HepG2 (cell line): ENCODE data around the gene SCYL1. TPM values are rescaled to one million over a fixed set of nuclear protein-coding genes. Genes with fewer than 3 reads are reported as not detected.
A peak's percentile ranks its signal among the peaks of the same experiment; 100 is the strongest.

Source experiments
- FOXJ3 ChIP-seq: sonication (generic); formaldehyde crosslinking; IDR thresholded peaks from 2 replicates; pipeline ENCODE4 v1.4.0; 2020; ENCODE audit warnings: missing genetic modification reagents, mild to moderate bottlenecking, borderline replicate concordance
- HES4 ChIP-seq: sonication (generic); formaldehyde crosslinking; IDR thresholded peaks from 2 replicates; pipeline ENCODE4 v1.9.0; 2021; ENCODE audit warnings: mild to moderate bottlenecking, missing genetic modification reagents, borderline replicate concordance
- KLF12 ChIP-seq: sonication (generic); formaldehyde crosslinking; IDR thresholded peaks from 2 replicates; pipeline ENCODE4 v1.4.0; 2020; ENCODE audit warnings: missing genetic modification reagents, borderline replicate concordance
- KLF6 ChIP-seq: IDR thresholded peaks from 2 replicates; pipeline ENCODE4 v1.8.0; 2016; ENCODE audit warnings: missing biosample characterization, missing genetic modification reagents
- PHF8 ChIP-seq: sonication (generic); formaldehyde crosslinking; IDR thresholded peaks from 2 replicates; pipeline ENCODE4 v1.5.0; 2020; ENCODE audit warnings: missing genetic modification reagents
- RXRB ChIP-seq: IDR thresholded peaks from 2 replicates; pipeline ENCODE4 v1.6.1; 2016; ENCODE audit warnings: borderline replicate concordance, missing genetic modification reagents, missing compliant biosample characterization
- SP2 ChIP-seq: sonication (generic); formaldehyde crosslinking; IDR thresholded peaks from 2 replicates; pipeline ENCODE4 v1.5.1; 2020; ENCODE audit warnings: mild to moderate bottlenecking, missing genetic modification reagents
- SRSF1 ChIP-seq: fragments of 200-400 bp; formaldehyde crosslinking; optimal IDR thresholded peaks from 2 replicates; pipeline ENCODE3; 2017; ENCODE audit warnings: mild to moderate bottlenecking, low read depth, low read length, moderate library complexity
- TBX2 ChIP-seq: sonication (generic); formaldehyde crosslinking; IDR thresholded peaks from 2 replicates; pipeline ENCODE4 v1.5.0; 2020; ENCODE audit warnings: missing genetic modification reagents, mild to moderate bottlenecking, borderline replicate concordance
- ZNF430 ChIP-seq: sonication (generic); formaldehyde crosslinking; IDR thresholded peaks from 2 replicates; pipeline ENCODE4 v1.9.0; 2021; ENCODE audit warnings: mild to moderate bottlenecking, missing genetic modification reagents
- polyA plus RNA-seq, 8 experiments: library from polyadenylated mRNA; depleted of rRNA in 3 of 8; stranded (reverse) in 7 of 8; unstranded in 1 of 8; fragments of >200 nt; fragmentation: Illumina TruSeq in 4 of 8; extraction: Trizol in 4 of 8; gene quantifications; 2 replicates each; pipeline versions ENCODE4 v1.2.1 to v1.2.3, GENCODE V29; 2011 to 2016; ENCODE audit warnings: low read depth in 4 of 8, missing spikeins in 1 of 8, mixed read lengths in 1 of 8; ENCODE audit not compliant: insufficient read depth in 1 of 8
- total RNA-seq, 5 experiments: library from RNA; depleted of rRNA; stranded (reverse); fragments of >200 nt; fragmentation: Illumina TruSeq; extraction: Trizol; gene quantifications; 2 replicates each; pipeline ENCODE4 v1.2.3, GENCODE V29; 2016; ENCODE audit warnings: low read depth in 1 of 5
- TF ChIP-seq, protein P1 (sequence below): sonication (generic); formaldehyde crosslinking; IDR thresholded peaks from 2 replicates; pipeline ENCODE4 v1.8.0; 2023; ENCODE audit warnings: mild to moderate bottlenecking, missing genetic modification reagents
- TF ChIP-seq, protein P2 (sequence below): sonication (generic); formaldehyde crosslinking; IDR thresholded peaks from 2 replicates; pipeline ENCODE4 v1.8.1; 2023; ENCODE audit warnings: mild to moderate bottlenecking, missing genetic modification reagents
- TF ChIP-seq, protein P3 (sequence below): sonication (generic); IDR thresholded peaks from 2 replicates; pipeline ENCODE4 v1.6.1; 2016; ENCODE audit warnings: low read depth, borderline replicate concordance
- TF ChIP-seq, protein P4 (sequence below): sonication (generic); formaldehyde crosslinking; IDR thresholded peaks from 2 replicates; pipeline ENCODE4 v1.4.0; 2020; ENCODE audit warnings: missing genetic modification reagents
- TF ChIP-seq, protein P5 (sequence below): sonication (generic); formaldehyde crosslinking; IDR thresholded peaks from 2 replicates; pipeline ENCODE4 v1.9.0; 2021; ENCODE audit warnings: missing genetic modification reagents, borderline replicate concordance
- TF ChIP-seq, protein P6 (sequence below): sonication (generic); formaldehyde crosslinking; IDR thresholded peaks from 2 replicates; pipeline ENCODE4 v1.9.0; 2021; ENCODE audit warnings: missing genetic modification reagents, mild to moderate bottlenecking, borderline replicate concordance
- TF ChIP-seq, protein P7 (sequence below): IDR thresholded peaks from 2 replicates; pipeline ENCODE4 v1.6.1; 2016; ENCODE audit warnings: missing genetic modification reagents, missing compliant biosample characterization

The SCYL1 gene
- total and polyA plus RNA-seq, 2 of the 13 experiments (the other 11 are each of a cell fraction or from before 2014, with no cell fraction given), result 65.9 to 103 TPM

DNA sequence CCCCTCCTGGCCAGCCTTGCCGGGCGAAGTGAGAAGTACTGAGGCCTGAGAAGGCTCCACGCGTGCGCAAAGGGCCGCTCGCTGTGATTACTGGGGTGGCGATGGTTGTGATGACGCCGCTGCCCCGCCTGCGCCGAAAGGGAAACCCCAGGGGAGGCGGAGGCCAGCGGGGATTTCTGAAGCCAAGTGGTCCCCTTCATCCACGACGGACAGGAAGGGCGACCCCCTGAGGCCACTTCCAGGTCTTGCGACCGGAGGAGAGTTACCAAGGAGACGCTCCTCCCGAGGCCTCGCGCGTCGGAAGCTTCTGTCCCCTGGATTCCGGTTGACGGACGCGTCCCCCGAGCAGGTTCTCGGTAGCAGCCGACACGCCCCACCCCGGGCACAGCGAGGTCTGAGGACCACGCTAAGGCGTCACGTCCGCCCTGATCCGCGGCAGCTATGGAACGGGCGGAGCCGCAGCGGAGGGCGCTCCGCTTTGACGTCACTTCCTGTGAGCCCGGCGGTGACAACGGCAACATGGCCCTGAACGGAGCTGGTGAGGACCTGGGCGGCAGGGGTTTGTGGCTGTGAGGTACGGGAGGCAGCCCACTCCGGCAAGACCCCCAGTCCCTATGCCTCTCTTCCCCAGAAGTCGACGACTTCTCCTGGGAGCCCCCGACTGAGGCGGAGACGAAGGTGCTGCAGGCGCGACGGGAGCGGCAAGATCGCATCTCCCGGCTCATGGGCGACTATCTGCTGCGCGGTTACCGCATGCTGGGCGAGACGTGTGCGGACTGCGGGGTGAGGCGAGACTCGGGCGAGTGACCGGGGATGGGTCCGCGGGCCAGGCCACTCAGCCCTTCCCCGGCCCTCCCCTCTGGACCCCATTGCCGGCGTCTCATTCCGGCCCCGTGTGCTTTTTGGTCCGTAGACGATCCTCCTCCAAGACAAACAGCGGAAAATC is 45.4 kb downstream of the SCYL1 start, which contains the start of gene ZNRD2 (continued):
- TF ChIP-seq, protein P1, sequence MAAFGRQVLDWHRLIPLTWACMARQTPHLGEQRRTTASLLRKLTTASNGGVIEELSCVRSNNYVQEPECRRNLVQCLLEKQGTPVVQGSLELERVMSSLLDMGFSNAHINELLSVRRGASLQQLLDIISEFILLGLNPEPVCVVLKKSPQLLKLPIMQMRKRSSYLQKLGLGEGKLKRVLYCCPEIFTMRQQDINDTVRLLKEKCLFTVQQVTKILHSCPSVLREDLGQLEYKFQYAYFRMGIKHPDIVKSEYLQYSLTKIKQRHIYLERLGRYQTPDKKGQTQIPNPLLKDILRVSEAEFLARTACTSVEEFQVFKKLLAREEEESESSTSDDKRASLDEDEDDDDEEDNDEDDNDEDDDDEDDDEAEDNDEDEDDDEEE, result peak; percentile 94
- TF ChIP-seq PHF8 (CRISPR knock-in tag) (peak; percentile 73), SRSF1 (no peak), RXRB (peak; percentile 74), SP2 (CRISPR knock-in tag) (peak; percentile 84), KLF12 (CRISPR knock-in tag) (no peak; the same call in none of the 2 replicates), TBX2 (CRISPR knock-in tag) (peak; percentile 74; the same call in 1 of the 2 replicates), FOXJ3 (CRISPR knock-in tag) (no peak; the same call in 1 of the 2 replicates), KLF6 (CRISPR knock-in tag) (0 out of 2 replicates have a peak, but pooled peaks have one; percentile 76), HES4 (CRISPR knock-in tag) (peak; percentile 75; the same call in 1 of the 2 replicates), ZNF430 (CRISPR knock-in tag) (no peak)
- TF ChIP-seq, protein P2, sequence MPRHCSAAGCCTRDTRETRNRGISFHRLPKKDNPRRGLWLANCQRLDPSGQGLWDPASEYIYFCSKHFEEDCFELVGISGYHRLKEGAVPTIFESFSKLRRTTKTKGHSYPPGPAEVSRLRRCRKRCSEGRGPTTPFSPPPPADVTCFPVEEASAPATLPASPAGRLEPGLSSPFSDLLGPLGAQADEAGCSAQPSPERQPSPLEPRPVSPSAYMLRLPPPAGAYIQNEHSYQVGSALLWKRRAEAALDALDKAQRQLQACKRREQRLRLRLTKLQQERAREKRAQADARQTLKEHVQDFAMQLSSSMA (CRISPR knock-in tag), result peak; percentile 87; the same call in 1 of the 2 replicates
- TF ChIP-seq, protein P3, sequence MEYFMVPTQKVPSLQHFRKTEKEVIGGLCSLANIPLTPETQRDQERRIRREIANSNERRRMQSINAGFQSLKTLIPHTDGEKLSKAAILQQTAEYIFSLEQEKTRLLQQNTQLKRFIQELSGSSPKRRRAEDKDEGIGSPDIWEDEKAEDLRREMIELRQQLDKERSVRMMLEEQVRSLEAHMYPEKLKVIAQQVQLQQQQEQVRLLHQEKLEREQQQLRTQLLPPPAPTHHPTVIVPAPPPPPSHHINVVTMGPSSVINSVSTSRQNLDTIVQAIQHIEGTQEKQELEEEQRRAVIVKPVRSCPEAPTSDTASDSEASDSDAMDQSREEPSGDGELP, result 0 out of 2 replicates have a peak, but pooled peaks have one; percentile 28
- TF ChIP-seq, protein P4, sequence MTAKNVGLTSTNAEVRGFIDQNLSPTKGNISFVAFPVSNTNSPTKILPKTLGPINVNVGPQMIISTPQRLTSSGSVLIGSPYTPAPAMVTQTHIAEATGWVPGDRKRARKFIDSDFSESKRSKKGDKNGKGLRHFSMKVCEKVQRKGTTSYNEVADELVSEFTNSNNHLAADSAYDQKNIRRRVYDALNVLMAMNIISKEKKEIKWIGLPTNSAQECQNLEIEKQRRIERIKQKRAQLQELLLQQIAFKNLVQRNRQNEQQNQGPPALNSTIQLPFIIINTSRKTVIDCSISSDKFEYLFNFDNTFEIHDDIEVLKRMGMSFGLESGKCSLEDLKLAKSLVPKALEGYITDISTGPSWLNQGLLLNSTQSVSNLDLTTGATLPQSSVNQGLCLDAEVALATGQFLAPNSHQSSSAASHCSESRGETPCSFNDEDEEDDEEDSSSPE (CRISPR knock-in tag), result peak; percentile 70; the same call in 1 of the 2 replicates
- TF ChIP-seq, protein P5, sequence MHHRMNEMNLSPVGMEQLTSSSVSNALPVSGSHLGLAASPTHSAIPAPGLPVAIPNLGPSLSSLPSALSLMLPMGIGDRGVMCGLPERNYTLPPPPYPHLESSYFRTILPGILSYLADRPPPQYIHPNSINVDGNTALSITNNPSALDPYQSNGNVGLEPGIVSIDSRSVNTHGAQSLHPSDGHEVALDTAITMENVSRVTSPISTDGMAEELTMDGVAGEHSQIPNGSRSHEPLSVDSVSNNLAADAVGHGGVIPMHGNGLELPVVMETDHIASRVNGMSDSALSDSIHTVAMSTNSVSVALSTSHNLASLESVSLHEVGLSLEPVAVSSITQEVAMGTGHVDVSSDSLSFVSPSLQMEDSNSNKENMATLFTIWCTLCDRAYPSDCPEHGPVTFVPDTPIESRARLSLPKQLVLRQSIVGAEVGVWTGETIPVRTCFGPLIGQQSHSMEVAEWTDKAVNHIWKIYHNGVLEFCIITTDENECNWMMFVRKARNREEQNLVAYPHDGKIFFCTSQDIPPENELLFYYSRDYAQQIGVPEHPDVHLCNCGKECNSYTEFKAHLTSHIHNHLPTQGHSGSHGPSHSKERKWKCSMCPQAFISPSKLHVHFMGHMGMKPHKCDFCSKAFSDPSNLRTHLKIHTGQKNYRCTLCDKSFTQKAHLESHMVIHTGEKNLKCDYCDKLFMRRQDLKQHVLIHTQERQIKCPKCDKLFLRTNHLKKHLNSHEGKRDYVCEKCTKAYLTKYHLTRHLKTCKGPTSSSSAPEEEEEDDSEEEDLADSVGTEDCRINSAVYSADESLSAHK, result 0 out of 2 replicates have a peak, but pooled peaks have one; percentile 51
- TF ChIP-seq, protein P6, sequence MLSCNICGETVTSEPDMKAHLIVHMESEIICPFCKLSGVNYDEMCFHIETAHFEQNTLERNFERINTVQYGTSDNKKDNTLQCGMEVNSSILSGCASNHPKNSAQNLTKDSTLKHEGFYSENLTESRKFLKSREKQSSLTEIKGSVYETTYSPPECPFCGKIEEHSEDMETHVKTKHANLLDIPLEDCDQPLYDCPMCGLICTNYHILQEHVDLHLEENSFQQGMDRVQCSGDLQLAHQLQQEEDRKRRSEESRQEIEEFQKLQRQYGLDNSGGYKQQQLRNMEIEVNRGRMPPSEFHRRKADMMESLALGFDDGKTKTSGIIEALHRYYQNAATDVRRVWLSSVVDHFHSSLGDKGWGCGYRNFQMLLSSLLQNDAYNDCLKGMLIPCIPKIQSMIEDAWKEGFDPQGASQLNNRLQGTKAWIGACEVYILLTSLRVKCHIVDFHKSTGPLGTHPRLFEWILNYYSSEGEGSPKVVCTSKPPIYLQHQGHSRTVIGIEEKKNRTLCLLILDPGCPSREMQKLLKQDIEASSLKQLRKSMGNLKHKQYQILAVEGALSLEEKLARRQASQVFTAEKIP (CRISPR knock-in tag), result no peak
- TF ChIP-seq, protein P7, sequence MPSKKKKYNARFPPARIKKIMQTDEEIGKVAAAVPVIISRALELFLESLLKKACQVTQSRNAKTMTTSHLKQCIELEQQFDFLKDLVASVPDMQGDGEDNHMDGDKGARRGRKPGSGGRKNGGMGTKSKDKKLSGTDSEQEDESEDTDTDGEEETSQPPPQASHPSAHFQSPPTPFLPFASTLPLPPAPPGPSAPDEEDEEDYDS (CRISPR knock-in tag), result peak; percentile 72; the same call in 1 of the 2 replicates
